Measurements from ENCODE around the gene OPA1.

Gene OPA1, protein sequence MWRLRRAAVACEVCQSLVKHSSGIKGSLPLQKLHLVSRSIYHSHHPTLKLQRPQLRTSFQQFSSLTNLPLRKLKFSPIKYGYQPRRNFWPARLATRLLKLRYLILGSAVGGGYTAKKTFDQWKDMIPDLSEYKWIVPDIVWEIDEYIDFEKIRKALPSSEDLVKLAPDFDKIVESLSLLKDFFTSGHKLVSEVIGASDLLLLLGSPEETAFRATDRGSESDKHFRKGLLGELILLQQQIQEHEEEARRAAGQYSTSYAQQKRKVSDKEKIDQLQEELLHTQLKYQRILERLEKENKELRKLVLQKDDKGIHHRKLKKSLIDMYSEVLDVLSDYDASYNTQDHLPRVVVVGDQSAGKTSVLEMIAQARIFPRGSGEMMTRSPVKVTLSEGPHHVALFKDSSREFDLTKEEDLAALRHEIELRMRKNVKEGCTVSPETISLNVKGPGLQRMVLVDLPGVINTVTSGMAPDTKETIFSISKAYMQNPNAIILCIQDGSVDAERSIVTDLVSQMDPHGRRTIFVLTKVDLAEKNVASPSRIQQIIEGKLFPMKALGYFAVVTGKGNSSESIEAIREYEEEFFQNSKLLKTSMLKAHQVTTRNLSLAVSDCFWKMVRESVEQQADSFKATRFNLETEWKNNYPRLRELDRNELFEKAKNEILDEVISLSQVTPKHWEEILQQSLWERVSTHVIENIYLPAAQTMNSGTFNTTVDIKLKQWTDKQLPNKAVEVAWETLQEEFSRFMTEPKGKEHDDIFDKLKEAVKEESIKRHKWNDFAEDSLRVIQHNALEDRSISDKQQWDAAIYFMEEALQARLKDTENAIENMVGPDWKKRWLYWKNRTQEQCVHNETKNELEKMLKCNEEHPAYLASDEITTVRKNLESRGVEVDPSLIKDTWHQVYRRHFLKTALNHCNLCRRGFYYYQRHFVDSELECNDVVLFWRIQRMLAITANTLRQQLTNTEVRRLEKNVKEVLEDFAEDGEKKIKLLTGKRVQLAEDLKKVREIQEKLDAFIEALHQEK

GRCh38 chr3:193592841-193593667 is at the start of gene OPA1:
OPA1 (plus strand) TSS chr3:193593208; CDS start chr3:193593378, 170 bp downstream.
- TF ChIP-seq, protein P1, sequence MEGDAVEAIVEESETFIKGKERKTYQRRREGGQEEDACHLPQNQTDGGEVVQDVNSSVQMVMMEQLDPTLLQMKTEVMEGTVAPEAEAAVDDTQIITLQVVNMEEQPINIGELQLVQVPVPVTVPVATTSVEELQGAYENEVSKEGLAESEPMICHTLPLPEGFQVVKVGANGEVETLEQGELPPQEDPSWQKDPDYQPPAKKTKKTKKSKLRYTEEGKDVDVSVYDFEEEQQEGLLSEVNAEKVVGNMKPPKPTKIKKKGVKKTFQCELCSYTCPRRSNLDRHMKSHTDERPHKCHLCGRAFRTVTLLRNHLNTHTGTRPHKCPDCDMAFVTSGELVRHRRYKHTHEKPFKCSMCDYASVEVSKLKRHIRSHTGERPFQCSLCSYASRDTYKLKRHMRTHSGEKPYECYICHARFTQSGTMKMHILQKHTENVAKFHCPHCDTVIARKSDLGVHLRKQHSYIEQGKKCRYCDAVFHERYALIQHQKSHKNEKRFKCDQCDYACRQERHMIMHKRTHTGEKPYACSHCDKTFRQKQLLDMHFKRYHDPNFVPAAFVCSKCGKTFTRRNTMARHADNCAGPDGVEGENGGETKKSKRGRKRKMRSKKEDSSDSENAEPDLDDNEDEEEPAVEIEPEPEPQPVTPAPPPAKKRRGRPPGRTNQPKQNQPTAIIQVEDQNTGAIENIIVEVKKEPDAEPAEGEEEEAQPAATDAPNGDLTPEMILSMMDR (IDR thresholded peaks at IDR 0.05; ENCODE audit: extremely low read depth, missing control alignments) = no peak
- peak; percentile 94 for DNase-seq (ENCODE audit: low spot score)

- TF ChIP-seq, protein P1 (IDR thresholded peaks at IDR 0.05; ENCODE audit: extremely low read depth, missing control alignments) = no peak
- DNase-seq (ENCODE audit: low spot score) = no peak
Observed at GRCh38 chr3:193544289-193544688, 48.7 kb upstream of the OPA1 start.

DNA sequence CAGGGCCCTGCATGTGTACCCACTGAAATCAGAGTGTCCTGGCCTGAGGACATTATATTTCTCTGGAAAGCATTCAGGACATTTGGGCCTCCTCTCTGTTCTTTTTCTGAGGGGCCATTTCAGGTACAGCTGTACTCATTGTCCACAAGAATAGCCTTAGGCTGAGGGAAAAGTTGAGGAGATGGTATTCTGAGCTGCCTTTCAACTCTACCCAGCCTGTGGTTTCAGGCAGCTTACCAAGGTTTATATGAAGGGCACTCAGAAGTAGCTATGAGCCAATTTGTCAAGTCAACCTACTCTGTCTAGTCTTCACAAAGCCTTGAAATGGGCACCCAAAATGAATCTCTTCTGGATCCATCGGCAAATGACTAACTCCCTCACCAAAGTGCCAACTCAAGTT is 47.7 kb upstream of the OPA1 start:
- no peak for DNase-seq (ENCODE audit: low spot score)
- TF ChIP-seq, protein P1 (IDR thresholded peaks at IDR 0.05; ENCODE audit: extremely low read depth, missing control alignments) = no peak

DNA sequence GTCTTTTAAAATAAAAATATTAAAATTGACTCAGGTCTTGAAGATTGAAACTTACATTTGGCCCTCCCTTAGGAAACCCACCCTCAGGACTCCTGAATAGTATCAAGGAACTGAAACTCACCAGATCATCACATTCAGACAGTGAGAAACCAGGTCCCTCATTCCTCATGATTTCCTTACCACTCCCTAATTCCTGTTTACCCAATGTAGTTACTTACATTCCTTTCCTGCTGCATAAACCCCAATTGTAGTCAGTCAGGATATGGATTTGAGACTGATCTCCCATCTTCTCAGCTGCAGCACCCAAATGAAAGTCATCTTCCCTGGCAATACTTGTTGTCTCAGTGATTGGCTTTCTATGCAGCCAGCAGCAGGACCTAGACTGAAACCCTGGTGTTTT is 46.9 kb upstream of the OPA1 start:
- no peak for DNase-seq (ENCODE audit: low spot score)
- TF ChIP-seq, protein P1 (IDR thresholded peaks at IDR 0.05; ENCODE audit: extremely low read depth, missing control alignments) = no peak

DNA sequence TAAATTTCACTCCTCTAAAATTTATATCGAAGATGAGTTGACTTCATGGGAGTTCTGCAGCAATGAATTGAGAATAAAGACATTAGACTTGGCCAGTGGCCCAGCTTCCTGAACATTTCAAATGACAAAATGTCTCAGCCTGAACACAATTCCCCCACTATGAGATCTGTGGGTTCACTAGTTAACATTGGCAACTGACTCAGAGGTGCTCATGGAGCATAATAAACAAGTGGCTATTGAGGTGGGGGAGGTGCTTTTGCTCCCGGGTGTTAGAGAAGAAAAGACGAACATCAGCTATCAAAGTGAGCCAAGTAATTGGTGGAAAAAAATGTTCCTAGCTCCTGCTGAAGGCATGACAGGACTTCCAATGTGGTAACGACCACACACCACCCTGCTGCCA is 44.6 kb upstream of the OPA1 start:
- TF ChIP-seq, protein P1 (IDR thresholded peaks at IDR 0.05; ENCODE audit: extremely low read depth, missing control alignments) = no peak
- no peak for DNase-seq (ENCODE audit: low spot score)

- TF ChIP-seq, protein P1 (IDR thresholded peaks at IDR 0.05; ENCODE audit: extremely low read depth, missing control alignments) = no peak
- DNase-seq (ENCODE audit: low spot score) = no peak
Observed at GRCh38 chr3:193552923-193553322, 40.1 kb upstream of the OPA1 start.

All from GM20000 (cell line).